OCI-LY3 (cell line): ENCODE measurements around the gene RGS6.

Experiments
- H2AFZ ChIP-seq: fragments of 200-600, 300-600 bp; shearing (Covaris generic); 2 replicates; pipeline ENCODE4 v1.6.0; 2014; ENCODE audit warnings: antibody characterized with exemption, low read depth, low read length
- H3K27ac ChIP-seq: fragments of 200-600, 300-600 bp; sonication (generic); 2 replicates; pipeline ENCODE4 v1.5.1; 2014; ENCODE audit warnings: mild to moderate bottlenecking, low read length, moderate library complexity, mixed read lengths
- H3K27me3 ChIP-seq: fragments of 200-600, 300-600 bp; sonication (generic); 2 replicates; pipeline ENCODE4 v1.6.1; 2014; ENCODE audit warnings: low read depth, low read length, mixed read lengths
- H3K36me3 ChIP-seq: fragments of 200-600, 300-600 bp; sonication (generic); replicated peaks from 2 replicates; pipeline ENCODE3; 2014; ENCODE audit warnings: low read depth, low read length, mixed read lengths
- H3K4me1 ChIP-seq: fragments of 300-600, 200-600 bp; sonication (generic); 2 replicates; pipeline ENCODE4 v1.6.1; 2014; ENCODE audit warnings: low read length, mixed read lengths
- H3K4me2 ChIP-seq: fragments of 200-600, 300-600 bp; sonication (generic); 2 replicates; pipeline ENCODE4 v1.6.1; 2014; ENCODE audit warnings: low read length, mixed read lengths
- H3K4me3 ChIP-seq: fragments of 300-600, 200-600 bp; sonication (generic); 2 replicates; pipeline ENCODE4 v1.5.1; 2014; ENCODE audit warnings: antibody characterized with exemption, mild to moderate bottlenecking, low read length, moderate library complexity
- H3K79me2 ChIP-seq: fragments of 300-600, 200-600 bp; shearing (Covaris generic); 2 replicates; pipeline ENCODE4 v1.6.1; 2014; ENCODE audit warnings: mild to moderate bottlenecking, low read length, mixed read lengths
- H3K9ac ChIP-seq: fragments of 300-600, 200-600 bp; shearing (Covaris generic); 2 replicates; pipeline ENCODE4 v1.6.0; 2014; ENCODE audit warnings: mild to moderate bottlenecking, low read length, moderate library complexity
- H3K9me3 ChIP-seq: fragments of 200-600, 300-600 bp; shearing (Covaris generic); 2 replicates; pipeline ENCODE4 v1.6.1; 2014; ENCODE audit warnings: low read length, mixed read lengths; ENCODE audit not compliant: insufficient read depth
- H4K20me1 ChIP-seq: fragments of 200-600, 300-600 bp; sonication (generic); 2 replicates; pipeline ENCODE4 v1.6.1; 2016; ENCODE audit warnings: low read length, mixed read lengths; ENCODE audit not compliant: insufficient read depth
- CTCF ChIP-seq: fragments of 200-600, 300-600 bp; sonication (generic); IDR thresholded peaks from 2 replicates; pipeline ENCODE4 v1.5.1; 2014; ENCODE audit warnings: antibody characterized with exemption, low read length, low read depth
- EZH2phosphoT487 ChIP-seq: fragments of 200-600 bp; shearing (Covaris generic); IDR thresholded peaks from 2 replicates; pipeline ENCODE4 v1.6.1; 2018; ENCODE audit warnings: antibody characterized with exemption, mixed run types, low read depth

The RGS6 gene

GRCh38 chr14:72552236-72552635 lies 620.0 kb downstream of the RGS6 start:
- Histone ChIP-seq H3K4me3 (no peak overlapping the region), H3K4me2 (no peak overlapping the region), H2AFZ (no peak overlapping the region), H4K20me1 (no peaks in the 10 kb centered on the region), H3K4me1 (no peaks in the 10 kb centered on the region), H3K27me3 (peaks cover 77% of the 10 kb centered on the region), H3K27ac (no peak overlapping the region), H3K79me2 (no peaks in the 10 kb centered on the region), H3K9me3 (no peaks in the 10 kb centered on the region), H3K36me3 (no peaks in the 10 kb centered on the region), H3K9ac (no peak overlapping the region)
- TF ChIP-seq EZH2phosphoT487: no peak

- Histone ChIP-seq H3K27me3 (peaks cover 81% of the 10 kb centered on the region), H3K9me3 (no peaks in the 10 kb centered on the region), H2AFZ (no peak overlapping the region), H4K20me1 (no peaks in the 10 kb centered on the region), H3K36me3 (no peaks in the 10 kb centered on the region), H3K4me3 (no peak overlapping the region), H3K4me1 (no peaks in the 10 kb centered on the region), H3K79me2 (no peaks in the 10 kb centered on the region), H3K27ac (no peak overlapping the region), H3K9ac (no peak overlapping the region), H3K4me2 (no peak overlapping the region)
- TF ChIP-seq EZH2phosphoT487 (no peak), CTCF (no peak)
Measured at GRCh38 chr14:72553161-72553560, 620.9 kb downstream of the RGS6 start.

GRCh38 chr14:72553656-72554055 lies 621.4 kb downstream of the RGS6 start:
- no peaks in the 10 kb centered on the region for H4K20me1 ChIP-seq
- no peak overlapping the region for H3K4me2 ChIP-seq
- H3K27me3 ChIP-seq: peaks cover 82% of the 10 kb centered on the region
- no peak overlapping the region for H3K27ac ChIP-seq
- no peaks in the 10 kb centered on the region for H3K4me1 ChIP-seq
- H3K4me3 ChIP-seq: no peak overlapping the region
- no peak overlapping the region for H2AFZ ChIP-seq
- no peaks in the 10 kb centered on the region for H3K36me3 ChIP-seq
- no peaks in the 10 kb centered on the region for H3K79me2 ChIP-seq
- H3K9ac ChIP-seq: no peak overlapping the region
- TF ChIP-seq CTCF: no peak
- no peak for TF ChIP-seq EZH2phosphoT487
- H3K9me3 ChIP-seq: no peaks in the 10 kb centered on the region

GRCh38 chr14:72554401-72554800 lies 622.2 kb downstream of the RGS6 start:
- Histone ChIP-seq H3K9me3 (no peaks in the 10 kb centered on the region), H3K9ac (no peak overlapping the region), H3K27ac (no peak overlapping the region), H3K36me3 (no peaks in the 10 kb centered on the region), H3K4me1 (no peaks in the 10 kb centered on the region), H3K79me2 (no peaks in the 10 kb centered on the region), H2AFZ (no peak overlapping the region), H3K27me3 (peaks cover 87% of the 10 kb centered on the region), H4K20me1 (no peaks in the 10 kb centered on the region), H3K4me2 (no peak overlapping the region), H3K4me3 (no peak overlapping the region)
- TF ChIP-seq CTCF (no peak), EZH2phosphoT487 (no peak)
